VCaP (cell line): ENCODE results near the gene ZFHX3.

Experiments used
- H3K27ac ChIP-seq: fragments of 450-650 bp; 2 replicates; pipeline ENCODE4 v1.5.1; 2017
- CTCF ChIP-seq: fragments of 450-650 bp; conservative IDR thresholded peaks from 2 replicates; pipeline ENCODE4 v1.5.1; 2017; ENCODE audit warnings: mild to moderate bottlenecking, moderate library complexity

ZFHX3 gene

DNA sequence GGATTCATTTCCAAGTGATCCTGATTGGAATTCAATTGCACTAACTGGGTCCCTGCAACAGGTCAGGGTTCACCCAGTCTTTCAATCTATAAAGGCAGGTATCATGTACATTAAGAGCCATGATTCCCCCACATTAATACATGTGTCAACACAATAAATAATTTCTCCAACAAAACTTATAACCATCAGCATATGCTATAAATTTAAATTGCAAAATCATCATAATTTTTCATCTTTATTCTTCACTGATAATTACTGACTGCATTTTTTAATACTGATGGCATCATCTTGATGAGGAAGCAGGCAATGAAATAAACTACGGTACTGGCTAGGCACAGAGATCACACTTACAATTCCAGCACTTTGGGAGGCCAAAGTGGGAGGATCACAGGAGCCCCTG is 59.4 kb downstream of the ZFHX3 start:
- no peak for TF ChIP-seq CTCF
- H3K27ac ChIP-seq, result peak overlapping the region; percentile 95

DNA sequence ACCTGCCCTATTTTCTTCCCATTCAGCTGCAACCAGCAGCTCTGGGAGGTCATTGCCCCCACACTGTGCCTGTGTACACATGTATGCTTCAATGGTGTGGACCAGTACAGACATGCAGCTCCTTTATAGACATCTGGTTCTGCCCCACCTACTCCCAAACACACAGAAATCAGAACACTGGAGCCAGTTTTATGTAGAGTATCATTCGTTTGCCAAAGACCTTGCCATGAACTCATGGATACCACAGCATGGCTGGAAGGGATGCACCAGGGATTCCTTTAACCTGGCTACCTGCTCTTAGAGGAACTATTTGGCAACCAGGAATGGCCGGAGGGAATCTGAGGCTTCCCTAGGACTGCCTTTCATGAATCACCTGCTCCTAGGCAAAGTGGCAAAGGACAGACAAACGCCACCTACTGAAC is 60.4 kb downstream of the ZFHX3 start:
- TF ChIP-seq CTCF, result no peak
- H3K27ac ChIP-seq, result peak overlapping the region; percentile 95; the same call in 1 of the 2 replicates

DNA sequence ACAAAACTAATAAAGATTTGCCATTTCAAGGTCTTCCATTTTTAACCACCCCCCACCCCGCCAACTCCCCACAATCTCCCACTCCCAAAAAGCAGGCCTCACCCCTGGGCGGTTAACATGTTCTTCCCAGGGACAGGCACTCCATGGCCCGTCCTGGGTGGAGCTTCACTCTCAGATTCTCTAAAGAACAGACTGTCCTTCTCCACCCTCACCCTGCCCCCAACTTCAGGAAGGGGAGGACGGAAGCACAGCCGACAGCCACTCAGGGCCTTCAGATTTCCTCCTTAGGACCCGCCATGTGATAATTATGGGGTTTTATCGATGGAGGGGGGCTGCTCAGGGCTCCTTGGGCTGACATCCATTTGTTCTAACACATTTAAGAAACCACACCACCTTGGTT is 61.9 kb downstream of the ZFHX3 start:
- H3K27ac ChIP-seq, result no peak overlapping the region; the same call in 1 of the 2 replicates
- no peak for TF ChIP-seq CTCF

DNA sequence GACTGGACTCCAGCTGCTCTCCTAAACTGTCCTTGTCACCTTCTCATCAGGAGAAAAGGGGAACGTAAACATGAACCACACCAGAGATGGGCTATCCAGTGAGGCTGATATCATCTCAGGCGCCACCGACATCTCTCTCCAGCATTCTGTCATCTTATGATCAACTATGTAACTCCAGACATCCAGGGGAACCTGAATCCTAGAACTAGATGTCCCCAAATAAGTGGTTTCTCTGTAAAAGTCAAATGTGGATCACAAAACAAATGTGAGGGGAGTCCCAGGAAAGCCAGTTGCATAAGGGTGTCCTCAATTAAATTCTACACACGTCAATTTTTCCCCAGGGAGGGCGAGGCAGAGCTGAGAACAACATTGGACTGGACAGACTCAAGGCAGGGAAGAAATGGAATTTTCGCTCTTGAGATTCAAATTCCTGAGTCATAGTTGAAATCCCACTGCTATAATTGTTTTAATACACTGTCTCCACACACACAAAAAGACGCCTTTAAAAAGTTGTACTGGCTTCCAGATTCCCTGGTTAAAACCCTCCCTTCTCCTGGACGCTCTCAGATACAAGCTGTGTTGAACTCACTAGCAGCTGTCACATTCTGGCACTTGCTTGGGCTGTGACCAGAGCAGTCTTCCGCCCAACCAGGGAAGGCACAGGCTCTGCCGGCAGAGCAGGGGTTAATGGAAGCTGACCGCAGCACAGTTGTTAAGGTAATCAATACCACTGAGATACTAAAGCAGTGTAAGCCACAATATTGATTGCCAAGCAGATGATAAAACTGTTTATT is 62.6 kb downstream of the ZFHX3 start:
- no peak for TF ChIP-seq CTCF
- peak overlapping the region; percentile 61; the same call in 1 of the 2 replicates for H3K27ac ChIP-seq

- H3K27ac ChIP-seq, result peak overlapping the region; percentile 61
- no peak for TF ChIP-seq CTCF
These were observed 64.1 kb downstream of the ZFHX3 start for GRCh38 chr16:72983728-72984350.

- peak overlapping the region; percentile 61 for H3K27ac ChIP-seq
- no peak for TF ChIP-seq CTCF
These were observed 64.7 kb downstream of the ZFHX3 start for GRCh38 chr16:72983241-72983640.

GRCh38 chr16:72979974-72980373 is 68.0 kb downstream of the ZFHX3 start:
- no peak overlapping the region for H3K27ac ChIP-seq
- TF ChIP-seq CTCF, result no peak
